ENCODE measurements around the gene KCNS1. TPM values are rescaled to one million over a fixed set of nuclear protein-coding genes. Genes with fewer than 3 reads are reported as not detected.

KCNS1 gene
- total and polyA plus RNA-seq, 2 experiments from 2014 or later, result 0.37 to 3.2 TPM

- Histone ChIP-seq H3K27ac (ENCODE audit: low read depth) (no peak overlapping the region), H3K9me2 (ENCODE audit: insufficient read depth) (no peaks in the 10 kb centered on the region), H3K27me3 (ENCODE audit: insufficient read depth) (no peaks in the 10 kb centered on the region), H3F3A (replicated peaks; ENCODE audit: low read depth) (no peaks in the 10 kb centered on the region), H3K4me3 (no peak overlapping the region), H3K79me2 (replicated peaks; ENCODE audit: insufficient read depth) (no peaks in the 10 kb centered on the region), H2AFZ (no peak overlapping the region), H3K36me3 (ENCODE audit: insufficient read depth) (no peaks in the 10 kb centered on the region), H3K4me2 (no peak overlapping the region), H4K20me1 (replicated peaks; ENCODE audit: insufficient read depth) (no peaks in the 10 kb centered on the region), H3K4me1 (ENCODE audit: insufficient read depth) (peaks cover 4% of the 10 kb centered on the region; the same call in 1 of the 2 replicates)
- TF ChIP-seq STAT1 (IDR thresholded peaks at IDR 0.05; ENCODE audit: unreplicated experiment), result no peak
- no peak for TF ChIP-seq ZNF462 (CRISPR knock-in tag; IDR thresholded peaks at IDR 0.05)
- no peak overlapping the region for H3K27ac Mint-ChIP-seq
- DNase-seq (ENCODE audit: low spot score), result no peak
- no peak for ATAC-seq
- H3K4me3 Mint-ChIP-seq, result no peak overlapping the region
- no peaks in the 10 kb centered on the region for H3K9me3 Mint-ChIP-seq
- H3K36me3 Mint-ChIP-seq (ENCODE audit: low read depth), result no peaks in the 10 kb centered on the region
- H3K4me1 Mint-ChIP-seq, result peaks cover 10% of the 10 kb centered on the region; the same call in 2 of the 3 replicates
- peaks cover 2% of the 10 kb centered on the region for H3K27me3 Mint-ChIP-seq (ENCODE audit: insufficient read depth, low read depth, poor library complexity)
Measured at GRCh38 chr20:45117581-45117980, 16.7 kb upstream of the KCNS1 start.

- no peaks in the 10 kb centered on the region for H3K36me3 ChIP-seq (ENCODE audit: insufficient read depth)
- no peak for DNase-seq (ENCODE audit: low spot score)
- H4K20me1 ChIP-seq (replicated peaks; ENCODE audit: insufficient read depth), result no peaks in the 10 kb centered on the region
- H3F3A ChIP-seq (replicated peaks; ENCODE audit: low read depth), result no peaks in the 10 kb centered on the region
- no peaks in the 10 kb centered on the region for H3K9me2 ChIP-seq (ENCODE audit: insufficient read depth)
- H2AFZ ChIP-seq, result no peak overlapping the region
- ATAC-seq, result no peak
- H3K4me3 ChIP-seq, result no peak overlapping the region
- no peaks in the 10 kb centered on the region for H3K79me2 ChIP-seq (replicated peaks; ENCODE audit: insufficient read depth)
- H3K36me3 Mint-ChIP-seq (ENCODE audit: low read depth), result no peaks in the 10 kb centered on the region
- H3K27me3 Mint-ChIP-seq (ENCODE audit: insufficient read depth, low read depth, poor library complexity), result peaks cover 3% of the 10 kb centered on the region
- peaks cover 4% of the 10 kb centered on the region; the same call in 1 of the 2 replicates for H3K4me1 ChIP-seq (ENCODE audit: insufficient read depth)
- no peaks in the 10 kb centered on the region for H3K9me3 Mint-ChIP-seq
- H3K27ac Mint-ChIP-seq, result no peak overlapping the region
- no peak overlapping the region for H3K4me3 Mint-ChIP-seq
- H3K27ac ChIP-seq (ENCODE audit: low read depth), result no peak overlapping the region
- no peaks in the 10 kb centered on the region for H3K27me3 ChIP-seq (ENCODE audit: insufficient read depth)
- H3K4me1 Mint-ChIP-seq, result peaks cover 10% of the 10 kb centered on the region; the same call in 2 of the 3 replicates
- no peak overlapping the region for H3K4me2 ChIP-seq
- no peak for TF ChIP-seq ZNF331 (CRISPR knock-in tag; IDR thresholded peaks at IDR 0.05; ENCODE audit: low read depth)
- TF ChIP-seq CREB1 (CRISPR knock-in tag; IDR thresholded peaks at IDR 0.05; ENCODE audit: low read depth), result no peak
- no peak for TF ChIP-seq CTCF (conservative IDR thresholded peaks at IDR 0.05; ENCODE audit: low read depth in 2 of 2)
Measured at GRCh38 chr20:45115829-45116228, 14.9 kb upstream of the KCNS1 start.

All from GM23338 (cell line).